Mammary epithelial cell (primary cell): ENCODE measurements around the gene SPRY1.

Source experiments
- EZH2 ChIP-seq: IDR thresholded peaks from 2 replicates; pipeline ENCODE4 v1.6.1; 2012; ENCODE audit warnings: low read length, inconsistent platforms, borderline replicate concordance
- TF ChIP-seq, protein P1 (sequence below), 2 donors: IDR thresholded peaks in 1 of 2; conservative IDR thresholded peaks in 1 of 2; 2 replicates each; pipeline ENCODE4 v1.5.1; 2011 to 2012; ENCODE audit warnings: inconsistent platforms in 2 of 2, low read length in 2 of 2, mild to moderate bottlenecking in 2 of 2, control low read depth in 1 of 2, low read depth in 1 of 2; ENCODE audit not compliant: insufficient read depth in 1 of 2; ENCODE audit errors: extremely low read depth in 1 of 2

DNA sequence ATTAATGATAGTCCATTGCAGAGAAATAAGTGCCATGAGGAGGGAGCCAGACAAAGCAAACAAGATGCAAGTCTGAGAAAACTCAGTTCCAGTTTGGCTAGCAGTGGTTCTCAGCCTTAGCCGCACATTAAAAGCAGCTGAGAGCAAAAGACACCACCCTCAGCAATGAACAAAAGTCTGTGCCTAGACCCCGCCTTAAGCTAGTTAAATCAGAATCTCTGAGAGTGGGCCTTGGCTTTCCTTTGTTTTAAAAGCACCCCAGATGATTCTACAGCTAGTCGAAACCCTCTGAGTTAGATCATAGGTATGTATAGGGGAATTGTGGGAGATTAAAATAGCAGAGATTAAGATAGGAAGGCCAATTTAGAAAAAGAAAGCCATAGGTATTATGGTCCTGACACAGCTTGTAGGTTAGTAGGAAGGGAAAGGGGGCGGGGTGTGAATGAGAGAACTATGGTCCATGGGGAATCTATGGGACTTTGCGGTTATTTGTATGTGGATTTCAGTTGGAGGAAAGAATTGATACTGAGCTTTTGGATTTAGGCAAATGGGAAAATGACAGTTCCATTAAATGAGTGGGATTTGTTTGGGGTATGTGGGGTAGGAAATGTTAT is 12.0 kb downstream of the SPRY1 start:
- TF ChIP-seq, protein P1, sequence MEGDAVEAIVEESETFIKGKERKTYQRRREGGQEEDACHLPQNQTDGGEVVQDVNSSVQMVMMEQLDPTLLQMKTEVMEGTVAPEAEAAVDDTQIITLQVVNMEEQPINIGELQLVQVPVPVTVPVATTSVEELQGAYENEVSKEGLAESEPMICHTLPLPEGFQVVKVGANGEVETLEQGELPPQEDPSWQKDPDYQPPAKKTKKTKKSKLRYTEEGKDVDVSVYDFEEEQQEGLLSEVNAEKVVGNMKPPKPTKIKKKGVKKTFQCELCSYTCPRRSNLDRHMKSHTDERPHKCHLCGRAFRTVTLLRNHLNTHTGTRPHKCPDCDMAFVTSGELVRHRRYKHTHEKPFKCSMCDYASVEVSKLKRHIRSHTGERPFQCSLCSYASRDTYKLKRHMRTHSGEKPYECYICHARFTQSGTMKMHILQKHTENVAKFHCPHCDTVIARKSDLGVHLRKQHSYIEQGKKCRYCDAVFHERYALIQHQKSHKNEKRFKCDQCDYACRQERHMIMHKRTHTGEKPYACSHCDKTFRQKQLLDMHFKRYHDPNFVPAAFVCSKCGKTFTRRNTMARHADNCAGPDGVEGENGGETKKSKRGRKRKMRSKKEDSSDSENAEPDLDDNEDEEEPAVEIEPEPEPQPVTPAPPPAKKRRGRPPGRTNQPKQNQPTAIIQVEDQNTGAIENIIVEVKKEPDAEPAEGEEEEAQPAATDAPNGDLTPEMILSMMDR (conservative IDR thresholded peaks at IDR 0.05 in 1 of 2, IDR thresholded peaks at IDR 0.05 in 1 of 2; ENCODE audit: extremely low read depth in 1 of 2, insufficient read depth in 1 of 2, low read depth in 1 of 2, low read length in 2 of 2) = no peak
- TF ChIP-seq EZH2 = no peak
